Measurements from ENCODE around the gene LHFPL6. TPM values are rescaled to one million over a fixed set of nuclear protein-coding genes. Genes with fewer than 3 reads are reported as not detected.

The LHFPL6 gene
- total and polyA plus RNA-seq, 12 donors, result 41.5 to 65.8 (median 55.4) TPM

DNA sequence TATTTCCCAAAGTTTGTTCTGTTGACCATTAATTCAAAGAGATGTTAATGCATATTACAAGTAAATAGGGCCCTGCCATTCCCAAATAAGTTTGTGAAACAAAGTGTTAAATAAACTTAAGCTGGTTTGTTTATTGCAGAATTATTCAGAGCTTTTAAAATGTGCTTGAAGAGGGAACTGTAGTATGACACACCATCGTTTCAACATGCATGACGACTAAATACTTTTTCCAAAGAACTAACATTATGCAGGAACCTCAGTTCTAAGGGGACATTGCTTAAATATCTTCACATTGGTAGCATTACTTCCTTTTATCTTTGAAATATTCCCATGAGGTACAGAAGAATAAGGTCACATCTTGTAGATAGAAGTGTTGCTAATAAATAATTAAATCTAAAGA lies 14.6 kb downstream of the LHFPL6 start:
- DNase-seq (no peak), ATAC-seq (no peak)
- TF ChIP-seq, protein P1, sequence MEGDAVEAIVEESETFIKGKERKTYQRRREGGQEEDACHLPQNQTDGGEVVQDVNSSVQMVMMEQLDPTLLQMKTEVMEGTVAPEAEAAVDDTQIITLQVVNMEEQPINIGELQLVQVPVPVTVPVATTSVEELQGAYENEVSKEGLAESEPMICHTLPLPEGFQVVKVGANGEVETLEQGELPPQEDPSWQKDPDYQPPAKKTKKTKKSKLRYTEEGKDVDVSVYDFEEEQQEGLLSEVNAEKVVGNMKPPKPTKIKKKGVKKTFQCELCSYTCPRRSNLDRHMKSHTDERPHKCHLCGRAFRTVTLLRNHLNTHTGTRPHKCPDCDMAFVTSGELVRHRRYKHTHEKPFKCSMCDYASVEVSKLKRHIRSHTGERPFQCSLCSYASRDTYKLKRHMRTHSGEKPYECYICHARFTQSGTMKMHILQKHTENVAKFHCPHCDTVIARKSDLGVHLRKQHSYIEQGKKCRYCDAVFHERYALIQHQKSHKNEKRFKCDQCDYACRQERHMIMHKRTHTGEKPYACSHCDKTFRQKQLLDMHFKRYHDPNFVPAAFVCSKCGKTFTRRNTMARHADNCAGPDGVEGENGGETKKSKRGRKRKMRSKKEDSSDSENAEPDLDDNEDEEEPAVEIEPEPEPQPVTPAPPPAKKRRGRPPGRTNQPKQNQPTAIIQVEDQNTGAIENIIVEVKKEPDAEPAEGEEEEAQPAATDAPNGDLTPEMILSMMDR (IDR thresholded peaks at IDR 0.05), result no peak
- Histone ChIP-seq H3K36me3 (no peaks in the 10 kb centered on the region), H3K9me3 (no peaks in the 10 kb centered on the region), H3K27ac (peak overlapping the region in 1 of 10 donors; percentile 26), H3K27me3 (no peaks in the 10 kb centered on the region), H3K4me3 (no peak overlapping the region), H3K4me1 (peaks cover 0 to 89% (median 58%) of the 10 kb centered on the region in 9 donors)
- 41 to 46% methylated on average over 2 of the region's 2 CpGs for WGBS, 2 donors
- intact Hi-C loops (cut with DNase I), result loop anchor here in 1 of 10 donors (10.0 kb wide), 1 partner anchor 74 kb away; no protein-coding TSS in a partner anchor

GRCh38 chr13:39587939-39588338 lies 15.1 kb downstream of the LHFPL6 start:
- ATAC-seq (peak in 6 of 8 donors; percentile 57 to 88 (median 66)), DNase-seq (no peak)
- H3K4me1 ChIP-seq, result peaks cover 0 to 92% (median 58%) of the 10 kb centered on the region in 9 donors
- no peak overlapping the region for H3K4me3 ChIP-seq
- H3K27me3 ChIP-seq, result no peaks in the 10 kb centered on the region
- H3K9me3 ChIP-seq, result no peaks in the 10 kb centered on the region
- H3K36me3 ChIP-seq, result no peaks in the 10 kb centered on the region
- TF ChIP-seq, protein P1 (IDR thresholded peaks at IDR 0.05), result no peak
- H3K27ac ChIP-seq, result peak overlapping the region in 5 of 10 donors; percentile 2 to 27 (median 26)
- WGBS, 2 donors, result 37 to 39% methylated on average over 7 of the region's 7 CpGs
- intact Hi-C loops (cut with DNase I), result loop anchor here in 1 of 10 donors (10.0 kb wide), 1 partner anchor 73 kb away; no protein-coding TSS in a partner anchor

DNA sequence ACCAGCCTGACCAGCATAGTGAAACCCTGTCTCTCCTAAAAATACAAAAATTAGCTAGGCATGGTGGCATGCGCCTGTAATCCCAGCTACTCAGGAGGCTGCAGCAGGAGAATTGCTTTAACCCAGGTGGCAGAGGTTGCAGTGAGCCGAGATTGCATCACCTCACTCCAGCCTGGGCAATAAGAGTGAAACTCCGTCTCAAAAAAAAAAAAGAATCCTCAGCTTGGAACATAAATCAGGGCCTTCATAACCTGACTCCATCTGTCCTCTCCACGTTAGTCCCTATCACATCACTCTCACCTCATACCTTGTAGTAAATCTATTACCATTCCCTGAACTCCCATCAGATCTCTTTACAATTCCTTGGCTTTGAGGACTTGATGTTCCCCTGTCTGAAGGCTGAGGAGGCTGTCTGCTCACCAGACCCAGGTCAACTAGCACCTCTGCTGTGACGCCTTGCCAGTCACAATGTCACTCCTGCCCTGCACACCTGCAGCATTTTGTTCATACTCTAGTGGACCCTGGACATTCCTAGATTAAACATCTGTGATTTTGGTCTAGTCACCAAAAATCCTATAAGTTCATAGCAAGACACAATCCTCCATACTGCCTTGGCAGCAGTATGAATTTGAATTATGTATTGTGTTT lies 15.9 kb downstream of the LHFPL6 start:
- WGBS, 2 donors, result 86 to 87% methylated on average over 5 of the region's 5 CpGs
- TF ChIP-seq, protein P1 (IDR thresholded peaks at IDR 0.05), result no peak
- Histone ChIP-seq H3K4me3 (no peak overlapping the region), H3K9me3 (no peaks in the 10 kb centered on the region), H3K27ac (peak overlapping the region in 6 of 10 donors; percentile 2 to 27 (median 26)), H3K36me3 (peaks cover 0 to 4% (median 0%) of the 10 kb centered on the region in 9 donors), H3K27me3 (no peaks in the 10 kb centered on the region), H3K4me1 (peaks cover 0 to 97% (median 58%) of the 10 kb centered on the region in 9 donors)
- ATAC-seq (no peak), DNase-seq (no peak)
- intact Hi-C loops (cut with DNase I), result loop anchor here in 1 of 10 donors (10.0 kb wide), 1 partner anchor 72 kb away; no protein-coding TSS in a partner anchor

- peak overlapping the region in 2 of 10 donors; percentile 6 to 26 for H3K27ac ChIP-seq
- no peaks in the 10 kb centered on the region for H3K27me3 ChIP-seq
- no peak overlapping the region for H3K4me3 ChIP-seq
- TF ChIP-seq, protein P1 (IDR thresholded peaks at IDR 0.05), result no peak
- DNase-seq (no peak), ATAC-seq (no peak)
- intact Hi-C loops (cut with DNase I), result loop anchor here in 1 of 10 donors (10.0 kb wide), 1 partner anchor 71 kb away; no protein-coding TSS in a partner anchor
- H3K36me3 ChIP-seq, result peaks cover 0 to 4% (median 0%) of the 10 kb centered on the region in 9 donors
- peaks cover 0 to 97% (median 59%) of the 10 kb centered on the region in 9 donors for H3K4me1 ChIP-seq
- WGBS, 2 donors, result 32 to 53% methylated on average over 1 of the region's 1 CpG
- H3K9me3 ChIP-seq, result no peaks in the 10 kb centered on the region
These were observed 16.8 kb downstream of the LHFPL6 start for GRCh38 chr13:39586151-39586550.

Data from heart right ventricle (tissue), 16 donors.